Urinary bladder (tissue), 4 donors: ENCODE data around the gene SH3RF3. TPM values are rescaled to one million over a fixed set of nuclear protein-coding genes. Genes with fewer than 3 reads are reported as not detected.

Source experiments
- DNase-seq: peaks from one replicate; pipeline ENCODE4 v3.0.0-alpha.2; 2015; ENCODE audit errors: extremely low spot score
- H3K27ac ChIP-seq: one replicate; pipeline ENCODE4 v1.5.1; 2013; ENCODE audit warnings: low read depth, mild to moderate bottlenecking, moderate library complexity
- H3K36me3 ChIP-seq: one replicate; pipeline ENCODE4 v1.6.1; 2013; ENCODE audit warnings: mild to moderate bottlenecking, moderate library complexity; ENCODE audit not compliant: insufficient read depth
- H3K4me1 ChIP-seq: one replicate; pipeline ENCODE4 v1.6.1; 2013; ENCODE audit warnings: mild to moderate bottlenecking, moderate library complexity; ENCODE audit not compliant: insufficient read depth
- H3K4me3 ChIP-seq: one replicate; pipeline ENCODE4 v1.5.1; 2013; ENCODE audit warnings: low read depth, low read length
- WGBS: extraction: QIAGEN DNeasy Blood & Tissue Kit; methylation state at CpG from one replicate; pipeline ENCODE4 v1.1.7; 2013; 5-methylcytosine and 5-hydroxymethylcytosine counted together
- polyA plus RNA-seq: library from polyadenylated mRNA; stranded (reverse); fragments of 200-250 nt; gene quantifications from one replicate; pipeline ENCODE4 v1.2.3, GENCODE V29; 2013
- total RNA-seq: library from RNA; depleted of rRNA; stranded (reverse); fragments of >200 nt; gene quantifications from one replicate; pipeline ENCODE4 v1.2.3, GENCODE V29; 2014
- donor health status: healthy with polysubstance abuse.
- donor health status: healthy.

The SH3RF3 gene
- total and polyA plus RNA-seq, 2 donors, result 3.6 to 12.6 TPM

- no peak overlapping the region for H3K27ac ChIP-seq
- no peak for DNase-seq
- H3K4me3 ChIP-seq, result no peak overlapping the region
- no peaks in the 10 kb centered on the region for H3K36me3 ChIP-seq
- WGBS, result 86% methylated on average over 13 of the region's 13 CpGs
- H3K4me1 ChIP-seq, result no peaks in the 10 kb centered on the region
These were observed 394.7 kb downstream of the SH3RF3 start for GRCh38 chr2:109523536-109524361.

- Histone ChIP-seq H3K27ac (no peak overlapping the region), H3K36me3 (no peaks in the 10 kb centered on the region), H3K4me3 (no peak overlapping the region), H3K4me1 (no peaks in the 10 kb centered on the region)
- no peak for DNase-seq
- WGBS, result 82% methylated on average over 4 of the region's 4 CpGs
These were observed 396.8 kb downstream of the SH3RF3 start for GRCh38 chr2:109525836-109526235.

GRCh38 chr2:109526442-109526970, 397.5 kb downstream of the SH3RF3 start:
- WGBS, result 91% methylated on average over 11 of the region's 11 CpGs
- H3K36me3 ChIP-seq, result no peaks in the 10 kb centered on the region
- no peaks in the 10 kb centered on the region for H3K4me1 ChIP-seq
- DNase-seq, result no peak
- no peak overlapping the region for H3K4me3 ChIP-seq
- no peak overlapping the region for H3K27ac ChIP-seq

GRCh38 chr2:109527079-109527478, 398.1 kb downstream of the SH3RF3 start:
- Histone ChIP-seq H3K27ac (no peak overlapping the region), H3K36me3 (no peaks in the 10 kb centered on the region), H3K4me1 (no peaks in the 10 kb centered on the region), H3K4me3 (no peak overlapping the region)
- DNase-seq, result no peak
- WGBS, result 91% methylated on average over 6 of the region's 6 CpGs

GRCh38 chr2:109527846-109528705, 399.1 kb downstream of the SH3RF3 start:
- Histone ChIP-seq H3K27ac (no peak overlapping the region), H3K4me3 (no peak overlapping the region), H3K36me3 (no peaks in the 10 kb centered on the region), H3K4me1 (no peaks in the 10 kb centered on the region)
- no peak for DNase-seq
- 93% methylated on average over 16 of the region's 16 CpGs for WGBS

- Histone ChIP-seq H3K4me1 (no peaks in the 10 kb centered on the region), H3K36me3 (no peaks in the 10 kb centered on the region), H3K27ac (no peak overlapping the region), H3K4me3 (no peak overlapping the region)
- 93% methylated on average over 21 of the region's 21 CpGs for WGBS
- DNase-seq, result no peak
These were observed 400.0 kb downstream of the SH3RF3 start for GRCh38 chr2:109528811-109529501.

GRCh38 chr2:109529532-109530449, 400.8 kb downstream of the SH3RF3 start:
- no peak overlapping the region for H3K27ac ChIP-seq
- H3K36me3 ChIP-seq, result no peaks in the 10 kb centered on the region
- WGBS, result 82% methylated on average over 16 of the region's 16 CpGs
- H3K4me1 ChIP-seq, result no peaks in the 10 kb centered on the region
- no peak overlapping the region for H3K4me3 ChIP-seq
- no peak for DNase-seq

GRCh38 chr2:109530712-109531111, 401.7 kb downstream of the SH3RF3 start:
- no peak overlapping the region for H3K27ac ChIP-seq
- 66% methylated on average over 6 of the region's 6 CpGs for WGBS

GRCh38 chr2:109531221-109531620, 402.2 kb downstream of the SH3RF3 start:
- Histone ChIP-seq H3K4me3 (no peak overlapping the region), H3K27ac (no peak overlapping the region), H3K4me1 (no peaks in the 10 kb centered on the region), H3K36me3 (no peaks in the 10 kb centered on the region)
- 83% methylated on average over 5 of the region's 5 CpGs for WGBS
- no peak for DNase-seq

More at GRCh38 chr2:109530712-109531111, 401.7 kb downstream of the SH3RF3 start:
- Histone ChIP-seq H3K4me1 (no peaks in the 10 kb centered on the region), H3K36me3 (no peaks in the 10 kb centered on the region), H3K4me3 (no peak overlapping the region)
- DNase-seq, result no peak

GRCh38 chr2:109531896-109532727, 403.1 kb downstream of the SH3RF3 start:
- H3K4me1 ChIP-seq, result no peaks in the 10 kb centered on the region
- no peaks in the 10 kb centered on the region for H3K36me3 ChIP-seq
- no peak overlapping the region for H3K27ac ChIP-seq
- WGBS, result 87% methylated on average over 10 of the region's 10 CpGs
- no peak overlapping the region for H3K4me3 ChIP-seq
- no peak for DNase-seq

GRCh38 chr2:109532728-109533076, 403.7 kb downstream of the SH3RF3 start:
- no peak overlapping the region for H3K4me3 ChIP-seq
- 91% methylated on average over 5 of the region's 5 CpGs for WGBS
- no peak overlapping the region for H3K27ac ChIP-seq

GRCh38 chr2:109533823-109534222, 404.8 kb downstream of the SH3RF3 start:
- Histone ChIP-seq H3K27ac (no peak overlapping the region), H3K4me1 (no peaks in the 10 kb centered on the region), H3K4me3 (no peak overlapping the region), H3K36me3 (no peaks in the 10 kb centered on the region)
- 79% methylated on average over 7 of the region's 7 CpGs for WGBS
- DNase-seq, result no peak

More at GRCh38 chr2:109532728-109533076, 403.7 kb downstream of the SH3RF3 start:
- Histone ChIP-seq H3K4me1 (no peaks in the 10 kb centered on the region), H3K36me3 (no peaks in the 10 kb centered on the region)
- no peak for DNase-seq
